Prostate gland (tissue), 2 donors: ENCODE measurements around the gene DNM3. TPM values are rescaled to one million over a fixed set of nuclear protein-coding genes. Genes with fewer than 3 reads are reported as not detected.
A peak's percentile ranks its signal among the peaks of the same experiment; 100 is the strongest.

Experiments
- DNase-seq: peaks from one replicate; pipeline ENCODE4 v3.0.0-alpha.2; 2019; ENCODE audit warnings: low spot score
- H3K27ac ChIP-seq, 2 donors: fragments of 200-600 bp; sonication (generic); 2 replicates each; pipeline ENCODE4 v1.5.1; 2017 to 2019
- H3K27me3 ChIP-seq: fragments of 200-600 bp; sonication (generic); replicated peaks from 2 replicates; pipeline ENCODE4 v1.5.1; 2019; ENCODE audit not compliant: insufficient read depth
- H3K36me3 ChIP-seq, 2 donors: fragments of 200-600 bp; sonication (generic); 1 replicate in 1 of 2; 2 replicates in 1 of 2; pipeline versions ENCODE4 v1.5.1 to v1.8.1; 2017 to 2019
- H3K4me1 ChIP-seq: fragments of 200-600 bp; sonication (generic); replicated peaks from 2 replicates; pipeline ENCODE4 v1.5.1; 2019
- H3K4me3 ChIP-seq, 2 donors: fragments of 200-600 bp; sonication (generic); 2 replicates each; pipeline ENCODE4 v1.5.1; 2017 to 2019
- H3K9me3 ChIP-seq: fragments of 200-600 bp; sonication (generic); 2 replicates; pipeline ENCODE4 v1.5.1; 2017
- CTCF ChIP-seq, 4 experiments: fragments of 200-600 bp in 2 of 4; fragments of 450-650 bp in 2 of 4; sonication (generic) in 2 of 4; IDR thresholded peaks; 1 replicate in 3 of 4; 2 replicates in 1 of 4; pipeline ENCODE4 v1.5.1; 2016 to 2019; ENCODE audit warnings: antibody characterized with exemption in 4 of 4, mild to moderate bottlenecking in 2 of 4, moderate library complexity in 2 of 4
- POLR2A ChIP-seq: fragments of 450-650 bp; IDR thresholded peaks from one replicate; pipeline ENCODE4 v1.6.1; 2016; ENCODE audit warnings: antibody characterized with exemption, mild to moderate bottlenecking
- POLR2AphosphoS5 ChIP-seq: sonication (generic); formaldehyde crosslinking; IDR thresholded peaks from one replicate; pipeline ENCODE4 v1.6.1; 2017; ENCODE audit warnings: antibody characterized with exemption
- WGBS: methylation state at CpG from one replicate; pipeline ENCODE4 v1.1.5; 2018; 5-methylcytosine and 5-hydroxymethylcytosine counted together
- intact Hi-C: fragments of 100-400 bp; cut with DNase I; formaldehyde crosslinking; loops from one replicate; pipeline ENCODE4 v1.14.2; 2022
- total RNA-seq, 2 donors: library from RNA; depleted of rRNA; stranded (reverse); fragments of >200 nt; gene quantifications; one replicate each; pipeline ENCODE4 v1.1.0, GENCODE V29; 2016

DNM3 gene
- total RNA-seq, 2 donors from 2014 or later: 2.3 to 5.3 TPM

GRCh38 chr1:172002725-172003345, 161.5 kb downstream of the DNM3 start:
- intact Hi-C loops: loop anchor here (10.0 kb wide), 1 partner anchor 422 kb away; the partner anchor contains the start of gene C1orf105
- Histone ChIP-seq H3K4me3 (no peak overlapping the region), H3K27ac (no peak overlapping the region), H3K36me3 (no peaks in the 10 kb centered on the region), H3K4me1 (peaks cover 6% of the 10 kb centered on the region), H3K9me3 (no peaks in the 10 kb centered on the region), H3K27me3 (no peaks in the 10 kb centered on the region)
- no peak for DNase-seq
- TF ChIP-seq POLR2AphosphoS5: no peak
- peak in 3 of 4 experiments; percentile 33 to 59 (median 54) for TF ChIP-seq CTCF (IDR thresholded peaks at IDR 0.05)
- no peak for TF ChIP-seq POLR2A
- WGBS: 5% methylated on average over 3 of the region's 3 CpGs

GRCh38 chr1:172003766-172004530, 162.7 kb downstream of the DNM3 start:
- WGBS: 83% methylated on average over 3 of the region's 3 CpGs
- no peak for TF ChIP-seq CTCF (IDR thresholded peaks at IDR 0.05)
- TF ChIP-seq POLR2A: no peak
- no peak for TF ChIP-seq POLR2AphosphoS5
- H3K9me3 ChIP-seq: no peaks in the 10 kb centered on the region
- intact Hi-C loops: loop anchor here (10.0 kb wide), 1 partner anchor 421 kb away; the partner anchor contains the start of gene C1orf105
- H3K4me3 ChIP-seq: no peak overlapping the region
- H3K27ac ChIP-seq: no peak overlapping the region
- H3K36me3 ChIP-seq: no peaks in the 10 kb centered on the region
- no peak for DNase-seq
- no peaks in the 10 kb centered on the region for H3K27me3 ChIP-seq
- H3K4me1 ChIP-seq: peaks cover 6% of the 10 kb centered on the region

- intact Hi-C loops: loop anchor here (10.0 kb wide), 1 partner anchor 420 kb away; the partner anchor contains the start of gene C1orf105
- TF ChIP-seq CTCF (IDR thresholded peaks at IDR 0.05) (no peak), POLR2A (no peak), POLR2AphosphoS5 (no peak)
- DNase-seq: no peak
- peaks cover 6% of the 10 kb centered on the region for H3K4me1 ChIP-seq
- no peak overlapping the region for H3K4me3 ChIP-seq
- H3K27me3 ChIP-seq: no peaks in the 10 kb centered on the region
- H3K9me3 ChIP-seq: no peaks in the 10 kb centered on the region
- H3K36me3 ChIP-seq: no peaks in the 10 kb centered on the region
- no peak overlapping the region for H3K27ac ChIP-seq
Observed at GRCh38 chr1:172004671-172005070, 163.4 kb downstream of the DNM3 start.

- Histone ChIP-seq H3K36me3 (no peaks in the 10 kb centered on the region), H3K9me3 (no peaks in the 10 kb centered on the region), H3K4me3 (no peak overlapping the region), H3K27ac (peak overlapping the region in 1 of 2 donors; percentile 33), H3K4me1 (peaks cover 6% of the 10 kb centered on the region), H3K27me3 (no peaks in the 10 kb centered on the region)
- DNase-seq: no peak
- 61% methylated on average over 1 of the region's 1 CpG for WGBS
- TF ChIP-seq CTCF (IDR thresholded peaks at IDR 0.05): no peak
- no peak for TF ChIP-seq POLR2A
- TF ChIP-seq POLR2AphosphoS5: no peak
- intact Hi-C loops: loop anchor here (10.0 kb wide), 1 partner anchor 419 kb away; the partner anchor contains the start of gene C1orf105
Observed at GRCh38 chr1:172005856-172006255, 164.6 kb downstream of the DNM3 start.
